ENCODE measurements around the gene MARCHF10.
A peak's percentile ranks its signal among the peaks of the same experiment; 100 is the strongest.

The MARCHF10 gene

GRCh38 chr17:62735044-62735651 lies 73.0 kb downstream of the MARCHF10 start:
- Mint-ChIP-seq H3K27me3 (ENCODE audit: low read depth) (peaks cover 4% of the 10 kb centered on the region), H3K4me3 (no peak overlapping the region), H3K4me1 (peaks cover 20% of the 10 kb centered on the region), H3K36me3 (ENCODE audit: low read depth) (no peaks in the 10 kb centered on the region), H3K27ac (no peak overlapping the region), H3K9me3 (no peaks in the 10 kb centered on the region)
- TF ChIP-seq CTCF (IDR thresholded peaks at IDR 0.05; ENCODE audit: unreplicated experiment in 3 of 3) = no peak

GRCh38 chr17:62732125-62732524 lies 76.0 kb downstream of the MARCHF10 start:
- Mint-ChIP-seq H3K9me3 (no peaks in the 10 kb centered on the region), H3K27ac (no peak overlapping the region), H3K27me3 (ENCODE audit: low read depth) (no peaks in the 10 kb centered on the region), H3K4me1 (peaks cover under 1% of the 10 kb centered on the region), H3K36me3 (ENCODE audit: low read depth) (no peaks in the 10 kb centered on the region), H3K4me3 (no peak overlapping the region)
- no peak for TF ChIP-seq CTCF (IDR thresholded peaks at IDR 0.05; ENCODE audit: unreplicated experiment in 3 of 3)

- Mint-ChIP-seq H3K27ac (no peak overlapping the region), H3K27me3 (ENCODE audit: low read depth) (peaks cover 14% of the 10 kb centered on the region), H3K4me3 (no peak overlapping the region), H3K4me1 (peaks cover 19% of the 10 kb centered on the region), H3K36me3 (ENCODE audit: low read depth) (no peaks in the 10 kb centered on the region), H3K9me3 (no peaks in the 10 kb centered on the region)
- no peak for TF ChIP-seq CTCF (IDR thresholded peaks at IDR 0.05; ENCODE audit: unreplicated experiment in 3 of 3)
Observed at GRCh38 chr17:62727916-62728672, 80.0 kb downstream of the MARCHF10 start.

- Mint-ChIP-seq H3K4me1 (peaks cover 27% of the 10 kb centered on the region), H3K9me3 (no peaks in the 10 kb centered on the region), H3K4me3 (no peak overlapping the region), H3K27me3 (ENCODE audit: low read depth) (peaks cover 14% of the 10 kb centered on the region), H3K27ac (no peak overlapping the region), H3K36me3 (ENCODE audit: low read depth) (no peaks in the 10 kb centered on the region)
- no peak for TF ChIP-seq CTCF (IDR thresholded peaks at IDR 0.05; ENCODE audit: unreplicated experiment in 3 of 3)
Observed at GRCh38 chr17:62725791-62726249, 82.3 kb downstream of the MARCHF10 start.

GRCh38 chr17:62724398-62725146 lies 83.5 kb downstream of the MARCHF10 start:
- peaks cover 27% of the 10 kb centered on the region for H3K4me1 Mint-ChIP-seq
- no peak for TF ChIP-seq CTCF (IDR thresholded peaks at IDR 0.05; ENCODE audit: unreplicated experiment in 3 of 3)
- H3K27me3 Mint-ChIP-seq (ENCODE audit: low read depth) = peaks cover 14% of the 10 kb centered on the region
- no peaks in the 10 kb centered on the region for H3K36me3 Mint-ChIP-seq (ENCODE audit: low read depth)
- H3K4me3 Mint-ChIP-seq = peak overlapping the region in 1 of 3 experiments; percentile 30
- H3K27ac Mint-ChIP-seq = peak overlapping the region in 1 of 3 experiments; percentile 34
- H3K9me3 Mint-ChIP-seq = peaks cover 6% of the 10 kb centered on the region

Measured in nephron (organoid).